ENCODE results near the gene TCEAL5. TPM values are rescaled to one million over a fixed set of nuclear protein-coding genes. Genes with fewer than 3 reads are reported as not detected.
"Not testable (repeated sequence)": the region's sequence is repeated elsewhere in the genome, so short reads cannot be mapped to it uniquely, and the experiment has no call there.

Gene TCEAL5
- total RNA-seq, 1 experiment from 2014 or later, result 0.66 TPM

DNA sequence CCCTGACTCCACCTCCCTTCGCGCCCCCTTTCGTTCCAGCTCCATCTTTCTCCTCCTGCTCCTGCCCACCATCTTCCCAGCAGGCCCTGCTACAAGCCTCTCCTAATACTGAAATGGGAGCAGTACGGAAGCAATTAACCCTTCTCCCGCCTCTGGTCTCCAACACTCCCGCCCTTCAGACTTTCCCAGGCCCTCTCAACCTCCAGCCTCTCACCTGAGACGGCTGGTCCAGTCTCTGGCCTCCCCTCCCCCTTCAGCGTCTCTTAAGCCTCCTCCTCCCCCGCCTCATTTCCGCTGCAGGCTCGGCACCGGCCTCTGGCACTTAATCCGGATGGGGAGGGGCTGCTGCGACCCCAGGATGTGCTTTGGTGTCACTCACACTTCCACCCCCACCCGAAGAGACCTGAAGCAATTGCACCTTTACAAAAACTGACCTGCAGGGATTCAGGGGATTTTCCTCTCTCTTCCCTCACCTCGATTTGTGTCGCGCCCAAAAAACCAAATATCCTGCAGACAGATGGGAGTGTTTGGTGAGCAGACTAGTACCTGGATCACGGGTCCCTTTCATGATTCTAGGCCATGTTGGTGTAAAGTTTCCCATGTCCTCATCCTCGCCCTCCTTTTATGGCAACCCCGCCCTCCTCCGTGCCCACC, 22.3 kb downstream of the TCEAL5 start:
- Histone ChIP-seq H3K27me3 (ENCODE audit: control insufficient read depth, insufficient read depth, low read length) (no peaks in the 10 kb centered on the region), H3K36me3 (replicated peaks; ENCODE audit: control insufficient read depth, insufficient read depth, low read length) (peaks cover 4% of the 10 kb centered on the region; the same call in 1 of the 2 replicates), H3K4me3 (ENCODE audit: insufficient read depth, low read depth, low read length) (peak overlapping the region; percentile 48)
- peak; percentile 56 for DNase-seq

DNA sequence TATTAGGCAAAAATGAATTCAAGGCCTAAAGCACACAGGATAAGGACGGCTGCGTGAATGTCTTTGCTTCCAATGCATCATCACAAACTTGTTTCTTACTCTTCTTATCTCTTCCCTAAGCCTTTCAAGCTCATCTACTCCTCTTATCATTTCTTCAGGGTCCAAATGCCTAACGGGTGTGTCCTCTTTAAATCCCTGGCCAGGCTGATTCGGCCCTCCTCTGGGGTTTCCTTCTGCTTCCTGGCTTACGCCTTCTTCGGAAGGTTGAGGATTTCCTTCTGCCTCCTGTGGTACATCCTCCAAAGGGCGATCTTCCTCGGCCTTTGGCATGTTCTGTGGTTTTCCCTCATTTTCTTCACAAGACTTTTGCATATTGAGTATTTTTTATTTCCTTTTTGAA, 22.9 kb downstream of the TCEAL5 start:
- no peak for DNase-seq
- Histone ChIP-seq H3K27me3 (ENCODE audit: control insufficient read depth, insufficient read depth, low read length) (no peaks in the 10 kb centered on the region), H3K4me3 (ENCODE audit: insufficient read depth, low read depth, low read length) (peak overlapping the region; percentile 48), H3K36me3 (replicated peaks; ENCODE audit: control insufficient read depth, insufficient read depth, low read length) (peaks cover 4% of the 10 kb centered on the region; the same call in 1 of the 2 replicates)

DNA sequence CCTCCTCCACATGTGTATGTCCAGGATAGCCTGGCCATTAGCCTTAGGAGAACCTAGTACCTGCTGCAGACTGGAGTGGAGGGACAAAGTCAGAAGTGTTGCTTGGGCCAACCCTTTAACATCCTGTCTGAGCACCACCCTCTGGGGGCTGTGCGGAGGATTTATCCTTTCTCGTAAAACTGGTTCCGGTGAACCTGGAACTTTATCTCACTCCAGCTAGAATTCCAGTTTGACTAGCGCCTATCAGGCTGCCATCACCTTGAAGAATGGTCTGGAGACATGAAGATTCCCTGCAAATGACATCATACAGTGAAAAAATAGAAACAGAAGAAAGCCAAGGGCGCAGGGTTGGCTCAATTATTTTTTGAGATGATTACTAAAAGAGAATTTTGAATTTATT, 25.6 kb downstream of the TCEAL5 start:
- peaks cover 4% of the 10 kb centered on the region; the same call in 1 of the 2 replicates for H3K36me3 ChIP-seq (replicated peaks; ENCODE audit: control insufficient read depth, insufficient read depth, low read length)

DNA sequence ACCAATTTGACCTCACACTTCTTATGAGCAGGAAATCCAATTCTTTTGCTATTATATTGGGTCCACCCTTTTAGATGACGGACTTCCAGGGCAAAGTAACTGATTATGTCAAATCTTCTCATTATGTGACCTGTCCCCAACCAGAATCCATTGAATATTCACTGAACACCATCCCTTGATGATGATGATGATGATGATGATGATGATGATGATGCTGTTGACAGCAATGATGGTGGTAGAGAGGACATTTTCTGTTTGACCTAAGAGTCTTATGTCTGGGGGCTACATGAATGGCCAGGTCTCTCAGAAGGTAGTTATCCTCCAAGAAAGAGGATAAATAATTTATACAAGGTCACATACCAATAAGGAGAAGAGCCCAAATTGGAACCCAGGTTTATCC, 26.7 kb downstream of the TCEAL5 start:
- no peaks in the 10 kb centered on the region for H3K27me3 ChIP-seq (ENCODE audit: control insufficient read depth, insufficient read depth, low read length)
- H3K36me3 ChIP-seq (replicated peaks; ENCODE audit: control insufficient read depth, insufficient read depth, low read length), result peaks cover 4% of the 10 kb centered on the region; the same call in 1 of the 2 replicates
- no peak for DNase-seq

More for the DNA sequence above, 25.6 kb downstream of the TCEAL5 start:
- no peaks in the 10 kb centered on the region for H3K27me3 ChIP-seq (ENCODE audit: control insufficient read depth, insufficient read depth, low read length)
- H3K4me3 ChIP-seq (ENCODE audit: insufficient read depth, low read depth, low read length), result no peak overlapping the region
- DNase-seq, result no peak

DNA sequence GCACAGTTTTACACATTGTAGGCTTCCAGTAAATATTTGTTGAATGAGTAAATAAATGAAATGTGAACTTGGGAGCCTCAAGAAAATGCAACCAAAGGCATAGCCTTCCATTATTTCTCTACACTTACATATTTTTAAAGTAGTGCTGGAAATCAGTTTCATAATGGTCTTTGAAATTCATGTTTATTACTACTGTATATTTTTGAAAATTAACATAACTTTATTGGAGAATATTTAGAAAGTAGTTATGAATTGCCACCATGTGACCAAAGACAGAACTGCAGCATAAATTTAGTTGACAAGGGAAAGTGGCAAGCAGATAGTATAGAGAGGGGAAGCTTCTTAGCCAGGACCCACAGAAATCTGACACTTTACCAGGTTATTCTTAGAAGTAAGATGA, 28.0 kb downstream of the TCEAL5 start:
- no peak overlapping the region for H3K4me3 ChIP-seq (ENCODE audit: insufficient read depth, low read depth, low read length)
- no peaks in the 10 kb centered on the region for H3K27me3 ChIP-seq (ENCODE audit: control insufficient read depth, insufficient read depth, low read length)
- DNase-seq, result peak; percentile 17
- H3K36me3 ChIP-seq (replicated peaks; ENCODE audit: control insufficient read depth, insufficient read depth, low read length), result peaks cover 4% of the 10 kb centered on the region; the same call in 1 of the 2 replicates

More for the DNA sequence above, 26.7 kb downstream of the TCEAL5 start:
- no peak overlapping the region for H3K4me3 ChIP-seq (ENCODE audit: insufficient read depth, low read depth, low read length)

DNA sequence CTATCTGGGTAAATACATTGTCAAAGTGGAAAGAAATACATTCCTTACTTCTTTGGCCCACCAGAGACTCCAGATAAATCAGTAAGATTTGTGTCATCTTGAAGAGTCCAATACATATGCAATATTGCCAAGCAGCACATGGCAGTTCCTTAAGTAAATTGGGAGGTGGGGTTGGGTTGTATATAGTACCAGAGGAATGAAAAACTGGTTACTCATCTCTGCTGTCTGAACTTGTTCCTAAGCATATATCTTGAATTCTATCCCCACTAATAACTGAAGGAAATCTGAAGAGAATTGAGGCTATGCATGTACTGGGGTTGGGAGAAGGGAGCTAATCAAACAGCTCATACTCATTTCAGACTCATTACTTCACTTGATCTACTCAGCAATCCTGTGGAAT, 36.4 kb downstream of the TCEAL5 start:
- H3K36me3 ChIP-seq (replicated peaks; ENCODE audit: control insufficient read depth, insufficient read depth, low read length), result no peaks in the 10 kb centered on the region
- DNase-seq, result no peak
- no peaks in the 10 kb centered on the region for H3K27me3 ChIP-seq (ENCODE audit: control insufficient read depth, insufficient read depth, low read length)
- H3K4me3 ChIP-seq (ENCODE audit: insufficient read depth, low read depth, low read length), result no peak overlapping the region

DNA sequence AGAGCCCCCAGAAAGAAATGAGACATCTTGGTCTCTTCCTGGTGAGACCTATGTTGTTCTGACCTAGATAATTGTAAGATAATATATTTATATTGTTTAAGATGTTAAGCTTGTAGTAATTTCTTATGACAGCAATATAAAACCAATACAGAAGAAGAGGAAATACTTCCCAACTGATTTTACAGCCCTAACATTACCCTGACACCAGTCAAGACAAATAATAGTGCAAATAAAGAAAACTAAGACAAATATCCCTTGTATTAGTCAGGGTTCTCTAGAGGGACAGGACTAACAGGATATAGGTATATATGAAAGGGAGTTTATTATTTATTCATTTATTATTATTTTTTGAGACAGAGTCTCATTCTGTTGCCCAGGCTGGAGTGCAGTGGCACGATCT, 40.3 kb downstream of the TCEAL5 start:
- H3K36me3 ChIP-seq (replicated peaks; ENCODE audit: control insufficient read depth, insufficient read depth, low read length), result no peaks in the 10 kb centered on the region
- H3K4me3 ChIP-seq (ENCODE audit: insufficient read depth, low read depth, low read length), result no peak overlapping the region
- no peak for DNase-seq
- no peaks in the 10 kb centered on the region for H3K27me3 ChIP-seq (ENCODE audit: control insufficient read depth, insufficient read depth, low read length)

DNA sequence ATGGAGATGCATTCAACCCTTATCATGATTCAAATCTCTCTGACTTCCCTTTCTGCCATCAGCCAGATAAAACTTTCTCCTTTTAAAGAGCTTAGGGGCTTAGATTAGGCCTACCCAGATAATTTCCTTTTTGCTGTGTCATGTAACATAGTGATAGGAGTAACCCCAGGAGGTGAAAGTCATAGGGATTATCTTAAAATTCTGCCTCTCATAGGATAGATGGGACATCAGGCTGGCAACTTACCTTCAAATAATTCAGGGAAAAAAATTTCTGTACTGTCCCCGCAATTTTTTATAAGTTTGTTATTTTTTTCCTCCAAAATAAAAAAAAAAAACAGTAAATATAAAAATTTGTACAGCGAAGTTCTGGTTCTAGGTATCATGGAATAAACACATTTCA, 40.9 kb downstream of the TCEAL5 start:
- not testable (repeated sequence) for H3K4me3 ChIP-seq (ENCODE audit: insufficient read depth, low read depth, low read length); H3K36me3 ChIP-seq (replicated peaks; ENCODE audit: control insufficient read depth, insufficient read depth, low read length); H3K27me3 ChIP-seq (ENCODE audit: control insufficient read depth, insufficient read depth, low read length); DNase-seq

DNA sequence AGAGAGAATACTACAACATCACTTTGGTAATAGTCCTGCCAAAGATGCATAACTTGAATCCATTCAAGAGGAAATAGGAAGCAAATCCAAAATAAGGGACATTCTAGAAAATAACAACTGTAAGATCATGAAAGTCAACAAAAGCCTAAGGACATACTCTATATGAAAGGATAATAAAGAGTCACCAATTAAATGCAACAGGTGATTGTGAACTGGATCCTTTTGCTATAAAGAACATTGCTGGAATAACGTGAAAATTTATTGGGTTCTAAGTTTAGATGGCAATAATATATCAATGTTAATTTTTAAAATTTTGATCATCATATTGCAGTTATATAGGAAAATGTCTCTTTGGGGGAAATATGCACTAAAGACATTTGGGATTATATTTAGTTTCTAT, 41.7 kb downstream of the TCEAL5 start:
- Histone ChIP-seq H3K36me3 (replicated peaks; ENCODE audit: control insufficient read depth, insufficient read depth, low read length) (no peaks in the 10 kb centered on the region), H3K27me3 (ENCODE audit: control insufficient read depth, insufficient read depth, low read length) (no peaks in the 10 kb centered on the region), H3K4me3 (ENCODE audit: insufficient read depth, low read depth, low read length) (no peak overlapping the region)
- no peak for DNase-seq

DNA sequence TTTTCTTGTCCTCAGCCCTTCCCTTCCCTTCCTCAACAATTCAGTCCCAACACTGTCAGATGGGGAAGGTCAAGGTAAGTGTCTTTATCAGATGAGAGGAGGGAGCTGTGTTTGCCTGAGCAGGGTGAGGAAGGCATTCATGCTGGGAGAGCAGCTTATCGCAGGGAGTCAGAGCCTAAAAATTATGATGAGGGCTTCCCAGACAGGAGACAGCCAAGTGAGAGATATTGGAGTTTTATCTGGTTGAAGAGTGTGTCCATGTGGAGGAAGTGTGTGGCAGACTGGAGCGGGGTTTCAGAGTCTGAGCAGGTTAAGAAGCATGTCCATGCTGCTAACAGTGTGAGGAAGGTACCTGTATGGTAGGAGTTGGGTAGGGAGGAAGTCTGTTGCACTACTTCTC, 43.3 kb downstream of the TCEAL5 start:
- Histone ChIP-seq H3K36me3 (replicated peaks; ENCODE audit: control insufficient read depth, insufficient read depth, low read length) (no peaks in the 10 kb centered on the region), H3K27me3 (ENCODE audit: control insufficient read depth, insufficient read depth, low read length) (no peaks in the 10 kb centered on the region), H3K4me3 (ENCODE audit: insufficient read depth, low read depth, low read length) (no peak overlapping the region)
- no peak for DNase-seq

DNA sequence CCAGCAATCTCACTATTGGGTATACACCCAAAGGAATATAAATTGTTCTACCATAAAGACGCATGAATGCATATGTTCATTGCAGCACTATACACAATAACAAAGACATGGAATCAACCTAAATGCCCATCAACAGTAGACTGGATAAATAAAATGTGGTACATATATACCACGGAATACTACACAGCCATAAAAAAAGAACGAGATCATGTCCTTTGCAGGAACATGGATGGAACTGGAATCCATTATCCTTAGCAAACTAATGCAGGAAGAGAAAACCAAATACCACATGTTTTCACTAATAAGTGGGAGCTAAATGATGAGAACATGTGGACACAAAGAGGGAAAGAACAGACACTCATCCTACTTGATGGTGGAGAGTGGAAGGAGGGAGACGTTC, 50.6 kb downstream of the TCEAL5 start:
- not testable (repeated sequence) for H3K27me3 ChIP-seq (ENCODE audit: control insufficient read depth, insufficient read depth, low read length); DNase-seq

More for the DNA sequence above, 50.6 kb downstream of the TCEAL5 start:
- not testable (repeated sequence) for H3K36me3 ChIP-seq (replicated peaks; ENCODE audit: control insufficient read depth, insufficient read depth, low read length); H3K4me3 ChIP-seq (ENCODE audit: insufficient read depth, low read depth, low read length)

Other genes with a start within 250 kb of the TCEAL5 start
- 56.5 and 81.4 TPM in 2 replicates for gene BEX1, start 212.6 kb downstream of the TCEAL5 start, total RNA-seq (2014; rRNA removed; shearing (Covaris generic))
- 1.1 TPM in 1 of 2 replicates, not detected in the other for gene NXF3, start 183.6 kb downstream of the TCEAL5 start, total RNA-seq (2014; rRNA removed; shearing (Covaris generic))
- gene BEX4, start 61.6 kb downstream of the TCEAL5 start, total RNA-seq (2014; rRNA removed; shearing (Covaris generic)), result 79.2 and 89.6 TPM in 2 replicates
- gene TCEAL8, start 21.6 kb downstream of the TCEAL5 start, total RNA-seq (2014; rRNA removed; shearing (Covaris generic)), result 125 and 158 TPM in 2 replicates
- gene BEX2, start 34.2 kb upstream of the TCEAL5 start, total RNA-seq (2014; rRNA removed; shearing (Covaris generic)), result 45.4 and 49.8 TPM in 2 replicates
- gene TCEAL7, start 53.5 kb upstream of the TCEAL5 start, total RNA-seq (2014; rRNA removed; shearing (Covaris generic)), result 4.5 and 6.5 TPM in 2 replicates
- 61.7 and 90.7 TPM in 2 replicates for gene TCEAL9, start 79.8 kb upstream of the TCEAL5 start, total RNA-seq (2014; rRNA removed; shearing (Covaris generic))
- gene BEX3, start 99.8 kb upstream of the TCEAL5 start, total RNA-seq (2014; rRNA removed; shearing (Covaris generic)), result 694 and 703 TPM in 2 replicates
- gene RAB40A, start 242.7 kb upstream of the TCEAL5 start, total RNA-seq (2014; rRNA removed; shearing (Covaris generic)), result 0.10 and 0.52 TPM in 2 replicates

All from H7 (cell line).